Jurkat, Clone E6-1 (cell line): ENCODE measurements around the gene PDZD2.

Source experiments
- DNase-seq: peaks from one replicate; pipeline ENCODE4 v3.0.0-alpha.2; 2011; ENCODE audit warnings: low read depth, low spot score
- H3K4me3 ChIP-seq: 2 replicates; pipeline ENCODE4 v1.5.1; 2011; ENCODE audit warnings: mild to moderate bottlenecking, low read length, control low read depth, moderate library complexity

The PDZD2 gene

GRCh38 chr5:31935496-31936369, 296.8 kb downstream of the PDZD2 start:
- no peak overlapping the region for H3K4me3 ChIP-seq
- DNase-seq, result no peak

GRCh38 chr5:31936683-31937082, 297.8 kb downstream of the PDZD2 start:
- DNase-seq, result no peak
- no peak overlapping the region for H3K4me3 ChIP-seq

- no peak for DNase-seq
- H3K4me3 ChIP-seq, result no peak overlapping the region
Observed at GRCh38 chr5:31937226-31937625, 298.3 kb downstream of the PDZD2 start.

DNA sequence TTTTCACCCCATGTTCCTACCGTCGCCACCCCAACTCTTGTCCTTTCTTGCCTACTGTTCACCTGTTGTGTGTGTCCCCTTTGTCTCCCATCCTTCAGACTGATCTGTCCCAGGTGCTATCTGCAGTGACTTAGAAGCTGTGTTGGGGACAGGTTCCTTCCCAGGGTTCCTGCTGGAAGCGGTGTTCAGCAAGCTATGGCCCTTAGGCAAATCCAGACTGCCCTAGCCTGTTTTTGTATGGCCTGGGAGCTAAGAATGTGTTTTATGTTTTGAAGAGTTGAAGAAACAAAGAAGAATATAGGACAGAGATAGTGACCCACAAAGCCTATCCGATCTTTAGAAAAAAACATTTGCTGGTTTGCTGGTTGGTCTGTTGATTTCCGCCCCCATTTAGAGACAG, 298.8 kb downstream of the PDZD2 start:
- DNase-seq, result no peak
- no peak overlapping the region for H3K4me3 ChIP-seq

DNA sequence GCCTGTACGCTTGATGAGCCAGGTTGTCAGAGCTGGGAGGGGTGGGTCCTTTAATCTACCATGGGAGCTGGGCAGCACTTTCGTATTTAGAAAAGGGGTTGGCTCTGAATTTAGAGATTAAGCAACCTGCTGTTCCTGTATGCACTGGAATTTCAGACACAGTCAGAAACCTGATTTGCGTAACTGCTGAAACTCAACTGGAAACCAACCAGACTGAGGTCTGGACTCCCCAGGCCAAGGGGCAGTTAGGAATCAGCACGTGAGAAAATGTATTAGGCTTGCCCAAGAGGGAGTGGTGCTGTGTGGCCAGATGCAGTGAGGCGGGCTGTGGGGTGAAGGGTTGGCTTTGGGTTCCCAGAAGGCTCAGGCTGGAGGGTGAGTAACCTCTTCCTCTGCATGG, 300.2 kb downstream of the PDZD2 start:
- no peak overlapping the region for H3K4me3 ChIP-seq
- no peak for DNase-seq

GRCh38 chr5:31941151-31941755, 302.3 kb downstream of the PDZD2 start:
- no peak for DNase-seq
- no peak overlapping the region for H3K4me3 ChIP-seq

DNA sequence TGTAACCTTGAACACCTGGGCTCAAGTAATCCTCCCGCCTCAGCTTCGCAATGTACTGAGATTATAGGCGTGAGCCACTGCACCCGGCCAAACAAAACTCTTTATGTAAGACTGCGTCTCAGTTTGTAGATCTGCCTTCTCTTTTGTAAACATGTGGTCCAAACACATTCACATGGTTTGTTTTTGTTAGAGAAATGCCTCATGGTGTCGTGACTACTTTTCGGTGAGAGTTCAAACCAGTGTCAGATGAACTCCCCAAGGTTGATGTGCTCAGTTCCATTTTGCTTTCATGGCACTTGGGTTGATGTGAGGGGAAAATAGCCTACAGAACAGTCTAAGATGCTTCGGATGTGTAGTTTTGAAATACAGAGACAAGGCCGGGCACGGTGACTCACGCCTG, 303.6 kb downstream of the PDZD2 start:
- H3K4me3 ChIP-seq, result no peak overlapping the region
- no peak for DNase-seq

DNA sequence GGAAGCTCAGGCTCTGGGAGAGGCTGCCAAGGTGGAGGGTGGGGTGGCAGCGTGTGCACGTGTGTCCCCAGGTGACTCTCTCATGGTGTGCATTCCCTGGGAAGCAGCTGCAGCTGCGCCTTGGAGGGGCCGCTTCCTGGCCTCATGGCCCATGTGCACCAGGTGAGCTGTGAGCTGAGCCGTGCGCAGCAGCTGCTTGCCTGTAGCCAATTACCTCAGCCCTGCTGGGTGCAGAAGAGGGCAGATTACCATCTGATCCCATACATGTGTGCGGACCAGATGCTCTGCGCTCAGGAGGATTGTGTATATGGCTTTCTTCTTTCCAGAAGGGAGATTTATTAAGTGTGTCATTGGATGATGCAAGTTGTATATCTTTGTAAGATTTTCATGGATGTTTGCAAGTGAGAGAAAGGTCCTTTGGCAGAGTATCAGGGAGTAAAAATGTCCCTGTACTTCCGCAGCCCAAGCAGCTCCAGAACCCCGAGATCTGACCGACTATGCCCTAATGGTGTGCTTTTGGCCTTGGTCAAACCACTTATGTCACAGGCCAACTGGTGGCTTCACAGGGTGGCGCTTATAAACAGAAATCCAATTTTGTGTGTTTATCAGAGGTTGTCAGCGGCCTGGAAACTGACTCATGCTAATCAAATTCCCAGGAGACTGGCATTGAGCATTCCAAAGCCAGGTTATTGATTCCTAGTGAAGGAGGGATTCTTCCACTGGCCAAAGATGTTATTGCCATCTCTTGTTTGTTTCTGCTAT, 305.9 kb downstream of the PDZD2 start:
- no peak for DNase-seq
- H3K4me3 ChIP-seq, result no peak overlapping the region

DNA sequence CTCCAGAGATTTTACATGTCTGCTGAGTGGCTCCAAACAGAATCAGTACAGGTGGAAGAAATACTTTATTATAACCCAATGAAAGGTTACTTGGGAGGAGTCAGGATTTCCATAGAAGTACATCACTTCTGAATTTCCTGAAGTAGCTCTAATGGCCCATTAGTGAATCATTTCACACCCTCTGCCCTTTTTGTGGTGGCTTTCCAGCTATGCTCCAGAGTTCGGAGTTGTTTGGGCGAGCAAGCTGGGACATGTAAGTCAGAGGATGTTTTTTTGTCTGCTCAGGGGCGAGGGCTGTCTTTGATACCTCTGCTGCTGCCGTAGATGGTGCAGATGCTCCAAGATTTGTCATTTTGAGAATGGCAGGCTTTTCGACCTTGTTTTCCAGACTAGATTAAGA, 309.1 kb downstream of the PDZD2 start:
- no peak for DNase-seq
- no peak overlapping the region for H3K4me3 ChIP-seq

- no peak overlapping the region for H3K4me3 ChIP-seq
- DNase-seq, result no peak
Observed at GRCh38 chr5:31952067-31952466, 313.1 kb downstream of the PDZD2 start.

DNA sequence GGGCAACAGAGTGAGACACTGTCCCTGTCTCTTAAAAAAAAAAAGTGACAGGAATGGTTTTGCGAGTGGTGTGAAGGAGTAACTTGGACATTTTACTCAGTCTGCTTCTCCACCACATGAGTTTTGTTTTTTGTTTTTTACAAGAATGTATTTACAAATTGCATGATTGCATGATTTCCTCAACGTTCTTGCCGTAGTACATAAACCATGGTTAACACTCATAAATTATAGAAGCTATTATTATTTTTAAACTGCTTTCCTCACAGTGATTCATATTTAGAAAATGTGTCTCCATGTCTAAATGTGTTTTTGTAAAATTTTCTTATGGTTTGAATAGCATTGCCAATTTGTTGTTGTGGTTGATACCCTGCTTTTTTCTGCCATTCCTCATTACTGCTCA, 315.2 kb downstream of the PDZD2 start:
- DNase-seq, result no peak
- H3K4me3 ChIP-seq, result no peak overlapping the region

DNA sequence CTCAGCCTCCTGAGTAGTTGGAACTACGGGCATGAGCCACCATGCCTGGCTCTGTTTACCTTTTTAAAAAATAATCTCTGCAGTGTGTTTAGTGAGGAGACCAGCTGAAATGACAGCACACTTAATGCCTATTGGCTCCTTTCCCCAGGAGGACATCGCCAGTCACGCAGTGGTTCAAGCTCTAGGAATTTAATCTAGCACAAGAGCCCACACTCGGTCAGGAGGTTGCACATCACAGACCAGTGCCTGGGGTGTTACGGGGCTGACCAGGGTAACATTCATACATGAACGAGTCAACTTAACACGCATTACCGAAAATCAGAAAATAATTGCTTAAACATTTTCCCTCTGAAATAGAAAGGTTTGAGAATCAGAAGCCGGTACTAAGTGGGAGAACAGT, 318.2 kb downstream of the PDZD2 start:
- no peak overlapping the region for H3K4me3 ChIP-seq
- DNase-seq, result no peak

DNA sequence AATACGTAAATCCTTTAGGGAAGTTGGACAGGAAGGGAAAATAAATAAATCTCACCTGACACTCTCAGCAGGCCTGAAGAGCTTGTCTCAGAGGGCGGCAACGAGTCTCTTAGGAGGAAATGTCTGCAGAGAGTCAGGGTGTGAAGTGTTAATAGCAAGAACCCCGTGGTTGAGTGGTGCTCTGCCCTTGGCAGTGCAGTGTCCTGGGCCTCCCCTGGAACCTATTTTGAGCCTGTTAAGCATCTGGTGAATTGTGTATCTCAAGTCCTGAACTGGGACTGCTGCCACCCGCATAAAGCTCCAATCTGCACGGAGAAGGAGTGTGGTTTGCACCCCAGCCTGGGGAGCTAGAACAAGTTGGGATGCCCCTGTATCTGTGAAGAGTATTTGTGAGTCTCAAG, 323.4 kb downstream of the PDZD2 start:
- DNase-seq, result no peak
- no peak overlapping the region for H3K4me3 ChIP-seq

- H3K4me3 ChIP-seq, result no peak overlapping the region
- DNase-seq, result no peak
Observed at GRCh38 chr5:31962871-31963307, 324.0 kb downstream of the PDZD2 start.

DNA sequence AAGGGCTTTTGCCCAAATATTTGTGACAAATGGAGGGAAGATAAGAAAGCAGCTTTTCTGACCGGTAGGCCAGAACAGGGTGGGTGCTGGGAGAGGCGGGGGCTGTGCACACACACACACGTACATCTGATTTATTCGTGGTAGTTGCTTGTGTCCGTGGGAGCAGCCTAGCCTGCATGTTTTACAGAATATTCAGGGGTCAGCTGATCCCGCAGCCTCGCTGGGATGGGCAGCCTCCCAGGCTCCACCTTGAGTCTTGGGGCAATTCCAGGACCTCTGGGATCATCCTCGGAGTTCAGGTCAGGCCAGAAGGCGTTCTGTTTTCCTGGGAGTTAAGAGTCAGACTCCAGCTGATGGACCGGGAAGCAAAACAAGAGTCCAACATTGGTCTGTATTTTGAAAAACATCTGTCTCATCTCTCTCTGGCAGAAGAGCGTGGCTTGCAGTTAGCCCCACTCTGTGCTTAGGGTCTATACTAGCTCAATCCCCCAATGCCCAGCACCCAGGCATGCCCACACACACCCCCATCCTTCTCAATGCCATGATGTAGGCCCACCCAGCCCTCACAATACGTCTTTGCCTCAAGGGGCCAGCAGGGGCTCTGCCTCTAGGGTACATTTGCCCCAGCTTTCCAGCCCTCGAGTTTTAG, 324.6 kb downstream of the PDZD2 start:
- DNase-seq, result no peak
- H3K4me3 ChIP-seq, result no peak overlapping the region

DNA sequence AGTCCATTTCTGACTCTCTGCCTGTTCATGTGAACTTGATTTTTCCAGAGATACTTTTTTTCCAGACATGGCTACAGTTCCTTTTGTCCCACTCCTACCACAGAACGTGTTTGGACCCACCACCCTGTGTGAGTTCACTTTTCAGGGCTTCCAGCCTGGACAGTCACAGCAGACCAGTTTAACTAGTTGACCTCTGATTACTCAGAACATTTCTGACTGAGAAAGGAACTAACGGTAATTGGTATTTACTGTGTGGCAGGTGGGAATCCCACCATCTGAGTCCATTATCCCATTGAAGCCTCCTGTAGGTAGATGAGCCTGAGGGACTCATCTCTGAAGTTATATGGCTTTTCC, 325.1 kb downstream of the PDZD2 start:
- H3K4me3 ChIP-seq, result no peak overlapping the region
- DNase-seq, result no peak

GRCh38 chr5:31965227-31965626, 326.3 kb downstream of the PDZD2 start:
- H3K4me3 ChIP-seq, result no peak overlapping the region

DNA sequence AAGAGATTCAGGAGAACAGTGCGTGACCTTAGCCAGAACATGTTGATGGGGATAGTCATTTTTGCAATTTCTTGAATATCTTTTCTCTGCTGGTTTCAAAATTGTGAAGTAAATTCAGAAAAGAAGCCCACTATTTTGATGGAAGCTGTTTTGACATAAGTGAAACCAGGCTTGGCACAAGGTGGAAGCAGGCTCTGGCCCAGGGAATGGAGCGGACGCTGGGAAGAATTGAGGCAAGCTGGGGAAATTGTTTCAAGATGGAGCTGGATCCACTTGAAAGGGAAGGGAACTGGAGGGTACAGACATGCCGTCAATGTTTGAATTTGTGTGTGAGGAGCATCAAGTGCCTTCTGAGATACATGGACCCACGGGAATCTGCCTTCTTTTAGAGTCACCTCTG, 328.0 kb downstream of the PDZD2 start:
- no peak for DNase-seq
- H3K4me3 ChIP-seq, result no peak overlapping the region

More at GRCh38 chr5:31965227-31965626, 326.3 kb downstream of the PDZD2 start:
- DNase-seq, result no peak

DNA sequence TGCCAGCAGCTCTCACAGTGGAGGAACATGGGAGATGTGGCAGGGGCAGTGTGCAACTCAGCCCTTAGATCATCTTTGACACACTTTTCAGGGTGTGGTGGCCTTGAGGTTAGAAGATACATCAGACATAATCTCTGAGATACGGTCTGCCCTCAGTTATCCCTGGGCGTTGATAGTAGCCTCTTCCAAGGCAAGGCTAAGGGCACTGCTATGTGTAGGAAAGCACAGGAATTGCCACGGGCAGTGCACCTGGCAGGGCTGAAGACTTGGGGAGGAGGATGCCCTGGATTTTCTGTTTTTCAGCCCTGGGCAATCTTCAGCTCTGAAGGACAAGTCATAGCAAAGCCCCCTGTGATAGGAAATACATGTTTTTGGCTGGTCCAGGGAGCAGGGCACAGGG, 328.5 kb downstream of the PDZD2 start:
- no peak overlapping the region for H3K4me3 ChIP-seq
- DNase-seq, result no peak

DNA sequence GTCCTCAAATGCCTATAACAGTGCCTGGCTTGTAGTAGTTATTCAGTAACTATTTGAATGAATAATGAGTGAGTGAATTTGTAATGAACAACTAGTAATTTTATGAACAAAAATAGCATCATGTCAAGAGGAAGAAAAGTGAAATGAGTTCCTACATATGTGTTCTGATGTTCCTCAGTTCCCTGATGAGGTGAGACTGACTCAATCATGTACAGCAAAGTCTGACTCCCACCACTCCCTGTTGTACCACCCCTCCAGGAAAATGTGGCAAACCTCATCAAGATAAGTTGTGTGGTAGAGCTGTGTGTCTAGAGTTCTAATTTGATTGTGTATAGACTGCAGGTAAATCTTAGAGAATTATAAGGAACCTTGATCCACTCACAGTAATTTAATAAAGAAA, 333.6 kb downstream of the PDZD2 start:
- DNase-seq, result no peak
- no peak overlapping the region for H3K4me3 ChIP-seq
